ENCODE measurements around the gene TBC1D28. TPM values are rescaled to one million over a fixed set of nuclear protein-coding genes. Genes with fewer than 3 reads are reported as not detected.
"Not testable (repeated sequence)": the region's sequence is repeated elsewhere in the genome, so short reads cannot be mapped to it uniquely, and the experiment has no call there.

Gene TBC1D28
- polyA plus RNA-seq, result not detected

DNA sequence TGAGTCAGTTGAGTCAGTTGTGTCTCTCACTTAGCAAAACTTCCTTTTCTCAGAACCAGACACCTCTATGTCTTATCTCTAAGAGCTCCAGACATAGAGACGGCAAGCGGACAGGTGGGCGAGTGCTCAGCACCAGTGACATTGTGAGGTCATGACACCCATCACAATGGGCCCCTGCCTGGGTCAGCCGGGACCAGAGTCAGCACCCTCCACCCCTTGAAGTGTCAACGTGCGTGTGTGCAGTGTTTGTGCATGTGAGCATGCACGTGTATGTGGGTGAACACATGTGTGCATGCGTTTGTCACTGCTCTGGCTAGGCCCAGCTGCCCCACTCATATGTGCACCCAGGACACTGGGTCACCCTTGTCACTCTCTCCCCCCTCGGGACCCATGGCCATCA is at the start of gene TBC1D28:
Gene TBC1D28 (minus strand): TSS at position 101 of the 400 bp plus-strand sequence. CDS start 3,039 bp downstream, outside the sequence.
- H3K4me1 Mint-ChIP-seq; H3K9me3 Mint-ChIP-seq; DNase-seq; H3K27ac Mint-ChIP-seq; H3K36me3 Mint-ChIP-seq; H3K27me3 Mint-ChIP-seq (ENCODE audit: low read depth in 3 of 3); H3K4me3 Mint-ChIP-seq: not testable (repeated sequence)

DNA sequence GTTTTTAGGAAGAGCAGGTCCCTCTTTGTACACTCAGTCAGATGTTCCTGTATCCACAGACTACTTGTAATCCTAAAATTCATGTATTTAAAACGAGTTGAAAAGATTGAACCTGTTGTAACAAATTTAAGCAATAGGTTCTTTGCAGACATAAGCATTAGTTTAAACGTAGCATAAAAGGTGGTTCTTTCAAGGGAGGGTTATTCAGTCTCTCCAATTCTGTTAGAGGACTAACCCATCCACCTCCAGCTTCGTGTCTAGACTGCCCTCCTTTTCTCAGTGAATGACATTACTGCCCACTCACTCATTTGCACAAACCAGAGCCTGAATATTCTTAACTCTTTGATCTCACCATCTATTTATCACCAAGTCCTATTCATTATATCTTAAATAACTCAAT is 38.5 kb upstream of the TBC1D28 start:
- H3K4me3 Mint-ChIP-seq, result peak overlapping the region; percentile 64 to 92 (median 88)
- not testable (repeated sequence) for H3K27me3 Mint-ChIP-seq (ENCODE audit: low read depth in 3 of 3); H3K4me1 Mint-ChIP-seq; H3K36me3 Mint-ChIP-seq; DNase-seq; H3K9me3 Mint-ChIP-seq
- peak overlapping the region in 5 of 6 donors; percentile 38 to 83 (median 64) for H3K27ac Mint-ChIP-seq

DNA sequence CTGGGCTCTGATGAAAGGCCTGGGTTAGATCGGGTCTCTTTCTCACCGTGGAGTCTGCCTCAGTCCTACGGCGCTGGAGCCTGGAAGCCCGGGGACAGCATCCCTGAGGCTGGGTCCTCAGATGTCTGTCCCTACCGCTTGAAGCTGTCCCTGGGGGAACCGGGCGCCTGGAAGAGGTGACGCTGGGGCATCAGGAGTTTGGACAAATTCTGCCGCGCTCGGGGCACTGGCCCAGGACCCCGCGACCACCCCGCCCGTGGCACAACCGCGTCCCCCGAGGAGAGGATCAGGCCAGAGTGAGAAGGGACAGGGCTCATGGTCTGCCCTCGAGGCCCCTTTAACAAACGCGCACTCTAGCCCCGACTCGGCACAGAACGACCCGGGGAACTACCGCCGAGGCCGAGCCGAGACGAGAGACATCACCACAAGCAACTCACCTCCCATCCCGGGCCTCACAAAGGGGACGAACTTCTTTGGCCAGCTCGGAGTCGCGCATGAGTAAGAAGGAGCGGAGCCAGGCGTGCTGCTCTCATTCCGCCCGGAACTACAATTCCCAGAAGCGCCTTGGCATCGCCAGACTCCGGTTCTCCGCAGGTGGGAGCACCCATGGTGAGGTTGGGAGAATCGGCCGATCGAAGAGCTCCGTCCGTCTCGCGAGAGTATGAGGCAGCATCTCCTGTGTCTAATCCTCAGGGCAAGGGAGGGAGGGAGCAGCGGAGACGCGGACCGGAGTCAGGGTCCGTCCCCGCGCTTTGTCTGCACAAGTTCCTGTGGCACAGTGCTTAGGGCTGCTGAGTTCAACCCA is 37.8 kb upstream of the TBC1D28 start, which contains the start of gene FOXO3B:
Gene FOXO3B (minus strand): TSS at position 548 of the 805 bp plus-strand sequence. CDS start 663 bp downstream, outside the sequence.
- not testable (repeated sequence) for H3K9me3 Mint-ChIP-seq; H3K4me1 Mint-ChIP-seq; H3K36me3 Mint-ChIP-seq; H3K27me3 Mint-ChIP-seq (ENCODE audit: low read depth in 3 of 3)
- DNase-seq, result peak; percentile 51 to 68 (median 68)
- Mint-ChIP-seq H3K27ac (peak within 1 kb of the TSS; percentile 43 to 83 (median 58)), H3K4me3 (peak within 1 kb of the TSS; percentile 64 to 92 (median 88))

DNA sequence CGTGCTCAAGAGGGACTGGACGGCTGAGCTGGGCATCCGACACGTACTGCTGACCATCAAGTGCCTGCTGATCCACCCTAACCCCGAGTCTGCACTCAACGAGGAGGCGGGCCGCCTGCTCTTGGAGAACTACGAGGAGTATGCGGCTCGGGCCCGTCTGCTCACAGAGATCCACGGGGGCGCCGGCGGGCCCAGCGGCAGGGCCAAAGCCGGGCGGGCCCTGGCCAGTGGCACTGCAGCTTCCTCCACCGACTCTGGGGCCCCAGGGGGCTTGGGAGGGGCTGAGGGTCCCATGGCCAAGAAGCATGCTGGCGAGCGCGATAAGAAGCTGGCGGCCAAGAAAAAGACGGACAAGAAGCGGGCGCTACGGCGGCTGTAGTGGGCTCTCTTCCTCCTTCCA is 33.2 kb upstream of the TBC1D28 start:
- H3K4me1 Mint-ChIP-seq; H3K27me3 Mint-ChIP-seq (ENCODE audit: low read depth in 3 of 3); H3K27ac Mint-ChIP-seq; H3K4me3 Mint-ChIP-seq; DNase-seq; H3K9me3 Mint-ChIP-seq: not testable (repeated sequence)
- peaks cover 4 to 23% (median 14%) of the 10 kb centered on the region in 3 donors for H3K36me3 Mint-ChIP-seq

DNA sequence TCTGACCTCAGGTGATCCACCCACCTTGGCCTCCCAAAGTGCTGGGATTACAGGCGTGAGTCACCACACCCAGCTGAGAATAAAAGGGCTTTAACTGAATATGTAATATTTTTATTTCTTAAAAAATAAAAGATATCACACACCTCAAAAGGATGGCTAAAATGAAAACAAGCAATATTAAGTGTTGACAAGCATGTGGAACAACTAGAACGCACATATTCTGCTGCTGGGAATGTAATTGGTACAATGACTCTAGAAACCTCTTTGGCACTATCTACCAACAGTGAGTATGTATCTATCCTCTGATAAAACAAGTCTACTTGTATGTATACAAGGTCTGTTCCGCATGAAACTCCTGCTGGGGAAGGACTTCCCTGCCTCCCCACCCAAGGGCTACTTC is 32.7 kb upstream of the TBC1D28 start:
- not testable (repeated sequence) for H3K27ac Mint-ChIP-seq; DNase-seq; H3K9me3 Mint-ChIP-seq; H3K4me3 Mint-ChIP-seq; H3K4me1 Mint-ChIP-seq; H3K27me3 Mint-ChIP-seq (ENCODE audit: low read depth in 3 of 3)
- H3K36me3 Mint-ChIP-seq, result peaks cover 4 to 23% (median 14%) of the 10 kb centered on the region in 3 donors

DNA sequence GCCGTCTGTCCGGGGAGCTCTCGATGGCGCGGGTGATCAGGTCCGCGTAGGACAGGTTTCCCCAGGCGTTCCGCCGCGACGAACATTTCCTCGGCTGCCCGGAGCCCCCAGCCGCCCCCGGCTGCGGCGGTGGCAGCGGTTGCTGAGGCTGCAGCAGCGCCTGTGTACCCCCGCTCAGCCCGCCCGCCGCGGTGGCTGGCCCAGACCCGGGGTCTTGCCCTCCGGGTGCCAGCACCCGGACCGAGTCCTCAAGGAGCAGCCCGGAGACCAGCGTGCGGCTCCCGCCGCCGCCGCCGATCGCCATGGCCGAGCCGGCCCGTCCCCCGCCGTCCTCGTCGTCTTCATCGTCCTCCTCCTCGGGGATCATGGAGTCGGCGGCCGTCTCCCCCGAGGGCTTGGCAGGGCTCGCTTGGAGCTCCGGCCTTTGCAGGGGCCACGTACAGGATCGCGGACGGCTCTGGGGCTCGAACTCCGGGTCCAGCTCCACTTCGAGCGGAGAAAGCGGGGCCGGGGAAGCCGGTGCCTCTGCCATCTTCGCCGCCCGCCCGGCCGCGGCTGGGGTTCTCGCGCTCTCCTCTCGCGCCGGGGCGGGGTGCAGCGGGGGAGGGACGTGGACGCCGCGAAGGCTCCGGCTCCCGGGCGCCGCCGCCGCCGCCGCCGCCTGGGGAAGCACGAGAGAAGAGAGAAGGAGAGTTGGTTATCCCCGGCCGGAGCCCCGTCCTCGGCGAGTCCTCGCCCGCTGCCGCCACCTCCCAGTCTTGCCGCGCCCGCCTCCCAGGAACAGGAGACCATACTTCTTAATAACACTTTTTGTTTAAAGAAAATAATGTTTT is 28.4 kb upstream of the TBC1D28 start:
- H3K27ac Mint-ChIP-seq; H3K9me3 Mint-ChIP-seq; H3K4me3 Mint-ChIP-seq; H3K27me3 Mint-ChIP-seq (ENCODE audit: low read depth in 3 of 3); H3K4me1 Mint-ChIP-seq; DNase-seq: not testable (repeated sequence)
- H3K36me3 Mint-ChIP-seq, result peaks cover 20 to 46% (median 33%) of the 10 kb centered on the region in 3 donors

DNA sequence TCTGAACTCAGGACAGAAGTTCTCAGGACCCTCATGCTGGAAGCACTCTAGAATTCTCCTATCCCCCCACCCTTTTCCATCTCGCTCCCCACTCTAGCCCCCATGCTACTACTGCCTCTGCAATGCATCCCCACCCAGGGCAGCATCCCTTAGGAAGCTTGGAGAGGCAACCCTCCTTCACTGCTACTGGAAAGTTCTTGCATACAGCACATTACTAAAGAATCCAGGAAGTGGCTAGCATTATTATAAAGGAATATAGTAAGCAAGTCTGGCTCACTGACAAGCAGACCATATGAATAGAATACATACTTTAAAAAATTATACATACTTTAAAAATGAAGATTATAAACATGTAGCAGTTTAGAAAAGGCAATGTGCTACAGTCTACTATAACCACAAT is 24.4 kb upstream of the TBC1D28 start:
- H3K27me3 Mint-ChIP-seq (ENCODE audit: low read depth in 3 of 3); H3K27ac Mint-ChIP-seq; H3K4me1 Mint-ChIP-seq; H3K4me3 Mint-ChIP-seq; DNase-seq: not testable (repeated sequence)
- Mint-ChIP-seq H3K36me3 (peaks cover 19 to 34% (median 28%) of the 10 kb centered on the region in 3 donors), H3K9me3 (peaks cover 2 to 25% (median 8%) of the 10 kb centered on the region in 6 donors)

DNA sequence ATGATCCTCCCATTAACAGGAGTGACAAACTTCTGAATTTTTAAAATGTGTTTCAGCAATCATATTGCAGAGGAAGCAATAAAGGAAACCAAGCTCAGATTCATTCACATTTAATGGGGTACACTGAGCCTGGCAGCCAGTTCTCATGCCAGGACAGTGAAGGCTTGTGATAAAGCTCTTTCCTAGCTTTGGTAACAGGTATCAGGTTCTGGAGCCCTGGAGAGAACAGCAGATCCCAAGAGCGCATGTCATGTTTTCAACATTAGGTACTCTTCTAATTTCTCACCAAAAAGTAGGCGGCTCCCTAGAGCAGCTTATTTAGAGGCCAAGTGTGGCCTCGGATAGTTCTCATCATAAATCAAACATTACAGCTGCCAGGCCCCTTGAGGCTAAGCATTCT is 23.3 kb upstream of the TBC1D28 start:
- H3K4me1 Mint-ChIP-seq; DNase-seq; H3K4me3 Mint-ChIP-seq; H3K27me3 Mint-ChIP-seq (ENCODE audit: low read depth in 3 of 3); H3K27ac Mint-ChIP-seq: not testable (repeated sequence)
- Mint-ChIP-seq H3K36me3 (peaks cover 23 to 33% (median 30%) of the 10 kb centered on the region in 3 donors), H3K9me3 (peaks cover 13 to 36% (median 19%) of the 10 kb centered on the region in 6 donors)

DNA sequence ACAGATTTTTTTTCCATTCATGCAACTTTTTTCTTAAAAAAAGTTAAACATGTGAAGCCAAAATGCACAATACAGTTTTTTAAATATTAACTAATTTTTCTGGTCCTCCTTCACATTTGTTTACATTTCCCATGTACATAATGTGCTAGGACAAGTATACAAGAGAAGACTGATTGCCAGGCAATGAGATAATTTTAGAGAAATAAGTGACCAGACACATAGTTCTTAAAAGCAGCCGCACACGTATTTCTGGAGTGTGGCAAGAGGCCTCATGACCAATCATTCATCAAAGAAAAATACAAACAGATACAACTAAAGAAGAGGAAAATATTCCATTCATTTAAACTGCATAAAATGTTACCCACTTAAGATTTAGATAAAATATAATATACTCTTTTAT is 22.1 kb upstream of the TBC1D28 start:
- not testable (repeated sequence) for H3K27me3 Mint-ChIP-seq (ENCODE audit: low read depth in 3 of 3); DNase-seq
- peaks cover 15 to 47% (median 30%) of the 10 kb centered on the region in 6 donors for H3K9me3 Mint-ChIP-seq

DNA sequence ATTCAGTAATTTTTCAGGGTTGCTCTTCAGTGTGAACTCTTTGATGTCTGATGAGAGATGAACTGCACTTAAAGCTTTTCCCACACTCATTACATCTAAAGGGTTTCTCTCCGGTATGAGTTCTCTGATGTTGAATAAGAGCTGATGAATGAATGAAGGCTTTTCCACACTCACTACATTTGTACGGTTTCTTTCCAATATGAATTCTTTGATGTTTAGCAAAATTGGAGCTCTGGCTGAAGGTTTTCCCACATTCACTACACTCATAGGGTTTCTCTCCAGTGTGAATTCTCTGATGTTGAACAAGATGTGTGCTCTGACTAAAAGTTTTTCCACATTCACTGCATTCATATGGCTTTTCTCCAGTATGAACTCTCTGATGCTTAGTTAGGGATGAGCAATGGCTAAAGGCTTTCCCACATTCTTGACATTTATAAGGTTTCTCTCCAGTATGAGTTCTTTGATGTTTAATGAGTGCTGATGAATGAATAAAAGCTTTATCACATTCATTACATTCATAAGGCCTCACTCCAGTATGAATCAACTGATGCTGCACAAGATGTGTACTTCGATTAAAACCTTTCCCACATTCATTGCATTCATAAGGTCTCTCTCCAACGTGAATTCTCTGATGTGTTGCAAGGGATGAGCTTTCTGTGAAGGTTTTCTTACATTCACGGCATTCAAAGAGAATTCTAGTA is 17.9 kb upstream of the TBC1D28 start:
- H3K9me3 Mint-ChIP-seq, result peaks cover 19 to 51% (median 38%) of the 10 kb centered on the region in 6 donors
- not testable (repeated sequence) for DNase-seq; H3K27ac Mint-ChIP-seq; H3K4me3 Mint-ChIP-seq; H3K27me3 Mint-ChIP-seq (ENCODE audit: low read depth in 3 of 3); H3K4me1 Mint-ChIP-seq
- peaks cover 6 to 10% (median 7%) of the 10 kb centered on the region in 3 donors for H3K36me3 Mint-ChIP-seq

More for the DNA sequence above, 22.1 kb upstream of the TBC1D28 start:
- not testable (repeated sequence) for H3K4me3 Mint-ChIP-seq, H3K4me1 Mint-ChIP-seq, H3K27ac Mint-ChIP-seq
- peaks cover 23 to 33% (median 29%) of the 10 kb centered on the region in 3 donors for H3K36me3 Mint-ChIP-seq

DNA sequence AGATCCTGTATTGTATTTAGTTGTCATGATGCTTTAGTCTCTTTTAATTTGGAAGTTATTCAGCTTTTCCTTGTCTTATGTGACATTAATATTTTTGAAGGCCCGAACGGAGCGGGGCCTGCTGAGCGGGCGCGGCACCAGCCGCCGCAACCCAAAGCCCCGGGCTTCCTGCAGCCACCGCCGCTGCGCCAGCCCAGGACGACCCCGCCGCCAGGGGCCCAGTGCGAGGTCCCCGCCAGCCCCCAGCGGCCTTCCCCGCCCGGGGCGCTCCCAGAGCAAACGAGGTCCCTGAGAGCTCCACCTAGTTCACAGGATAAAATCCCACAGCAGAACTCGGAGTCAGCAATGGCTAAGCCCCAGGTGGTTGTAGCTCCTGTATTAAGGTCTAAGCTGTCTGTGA is 5.9 kb upstream of the TBC1D28 start:
- H3K4me3 Mint-ChIP-seq, H3K4me1 Mint-ChIP-seq, H3K9me3 Mint-ChIP-seq, H3K27ac Mint-ChIP-seq, DNase-seq, H3K36me3 Mint-ChIP-seq: not testable (repeated sequence)
- peaks cover 0 to 13% (median under 1%) of the 10 kb centered on the region in 3 donors for H3K27me3 Mint-ChIP-seq (ENCODE audit: low read depth in 3 of 3)

DNA sequence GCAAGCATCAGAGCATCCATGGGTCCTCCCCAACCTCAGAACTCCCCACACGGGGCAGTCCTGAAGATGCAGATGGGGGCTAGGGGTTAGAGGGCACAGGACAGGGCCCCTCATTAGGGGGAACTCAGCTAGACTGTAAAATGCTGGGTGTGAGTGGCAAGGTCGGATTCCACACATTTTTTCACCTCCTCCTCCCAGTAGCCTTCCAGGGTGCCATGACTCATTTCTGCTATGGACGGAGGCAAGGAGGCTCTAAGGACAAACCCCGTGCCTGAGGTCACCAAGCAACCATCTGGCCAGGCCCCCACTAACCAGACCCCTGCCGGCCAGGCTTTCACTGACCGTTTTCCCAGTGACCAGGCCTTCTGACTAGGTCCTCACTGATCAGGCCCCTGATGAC is 1.1 kb downstream of the TBC1D28 start:
- not testable (repeated sequence) for H3K27ac Mint-ChIP-seq; H3K4me1 Mint-ChIP-seq; H3K9me3 Mint-ChIP-seq; H3K36me3 Mint-ChIP-seq; H3K4me3 Mint-ChIP-seq; DNase-seq; H3K27me3 Mint-ChIP-seq (ENCODE audit: low read depth in 3 of 3)

DNA sequence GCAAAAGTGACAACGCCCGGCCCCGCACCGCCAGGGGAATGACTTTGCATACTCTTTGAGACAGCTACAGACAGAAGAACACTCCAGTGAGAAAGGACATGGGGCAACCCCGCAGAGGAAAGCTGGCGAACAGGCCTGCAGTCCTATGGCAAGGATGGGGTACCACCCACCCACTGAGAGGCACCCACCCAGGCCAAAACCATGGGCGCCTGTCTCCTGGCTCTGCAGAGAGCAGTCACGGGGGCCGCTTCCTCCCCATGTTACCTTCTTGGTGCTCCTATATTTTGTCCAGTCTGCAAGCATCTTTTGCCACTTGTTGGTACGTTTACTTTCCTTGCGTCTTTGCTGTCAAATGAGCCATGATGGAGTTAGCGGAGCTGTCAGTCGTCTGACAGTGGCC is 5.8 kb downstream of the TBC1D28 start:
- H3K9me3 Mint-ChIP-seq, H3K36me3 Mint-ChIP-seq, H3K27ac Mint-ChIP-seq, DNase-seq, H3K4me1 Mint-ChIP-seq, H3K4me3 Mint-ChIP-seq: not testable (repeated sequence)
- peaks cover 3 to 11% (median 9%) of the 10 kb centered on the region in 3 donors for H3K27me3 Mint-ChIP-seq (ENCODE audit: low read depth in 3 of 3)

Measured in immature natural killer cell (primary cell).